Smooth muscle cell of the brain vasculature (primary cell): ENCODE measurements around the gene CADPS.
"Not testable (repeated sequence)": the region's sequence is repeated elsewhere in the genome, so short reads cannot be mapped to it uniquely, and the experiment has no call there.

Source experiments
- DNase-seq: peaks from one replicate; pipeline ENCODE4 v3.0.0-alpha.2; 2012; ENCODE audit warnings: low read depth, low spot score

CADPS gene

GRCh38 chr3:62600033-62600432 lies 275.2 kb downstream of the CADPS start:
- no peak for DNase-seq

DNA sequence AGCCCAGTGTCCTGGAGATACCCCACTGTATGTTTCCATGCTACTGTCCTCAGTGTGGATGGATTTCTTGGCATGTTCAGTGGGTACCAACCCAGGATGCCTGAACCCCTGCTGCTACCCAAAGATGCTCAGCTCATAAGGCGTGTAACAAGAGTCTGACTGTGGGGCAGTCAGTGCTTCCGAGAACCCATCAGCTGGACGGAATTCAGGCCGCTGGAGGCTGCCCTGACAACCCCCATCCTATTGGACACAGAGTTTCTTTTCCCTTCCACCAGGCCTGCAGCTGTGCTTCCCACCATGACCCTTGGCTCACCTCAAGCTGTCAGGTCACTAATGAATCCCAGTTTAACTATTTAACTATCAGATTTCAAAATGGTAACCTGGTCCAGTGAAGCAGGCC lies 277.7 kb downstream of the CADPS start:
- DNase-seq: peak; percentile 57

DNA sequence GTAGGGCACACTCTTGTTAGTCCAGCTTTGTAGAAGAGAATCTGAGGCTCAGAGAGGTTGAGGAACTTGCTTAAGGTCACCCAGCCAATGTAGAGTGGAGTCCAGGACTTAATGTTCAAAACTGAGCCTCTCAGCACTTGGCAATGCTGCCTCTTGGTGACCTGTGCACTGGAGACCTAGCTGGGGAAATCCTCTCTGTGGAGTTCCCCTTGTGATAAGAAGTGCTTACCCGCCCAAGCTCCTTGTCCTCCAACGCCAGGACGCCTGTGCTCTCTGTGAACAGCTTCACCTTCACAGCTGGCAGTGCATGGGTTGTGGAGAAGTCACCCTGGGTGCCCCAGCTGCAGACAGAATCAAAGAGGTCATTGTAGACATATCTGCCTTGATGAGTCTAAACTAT lies 282.8 kb downstream of the CADPS start:
- DNase-seq: no peak

GRCh38 chr3:62589078-62589477 lies 286.1 kb downstream of the CADPS start:
- DNase-seq: no peak

DNA sequence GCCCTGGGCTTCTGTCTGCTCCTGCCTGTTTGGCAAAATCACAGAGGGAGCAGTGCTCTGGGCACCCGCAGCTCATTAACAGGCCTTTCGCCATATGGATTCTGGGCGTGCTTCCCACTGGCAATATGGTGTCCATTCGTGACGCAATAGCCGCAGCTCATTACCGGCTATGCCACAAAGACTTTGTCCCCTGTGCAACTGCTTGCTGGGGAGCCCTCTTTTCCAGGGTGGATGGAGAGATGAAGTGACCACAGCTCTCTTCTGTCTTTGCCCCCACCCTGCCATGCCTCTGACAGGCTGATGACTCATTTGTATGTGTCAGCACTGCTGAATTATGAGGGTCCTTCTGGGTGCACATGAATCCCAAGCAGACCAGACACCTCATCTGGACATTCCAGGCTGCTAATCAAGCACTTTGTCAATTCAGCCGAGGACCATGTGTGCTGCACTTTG lies 287.6 kb downstream of the CADPS start:
- DNase-seq: no peak

DNA sequence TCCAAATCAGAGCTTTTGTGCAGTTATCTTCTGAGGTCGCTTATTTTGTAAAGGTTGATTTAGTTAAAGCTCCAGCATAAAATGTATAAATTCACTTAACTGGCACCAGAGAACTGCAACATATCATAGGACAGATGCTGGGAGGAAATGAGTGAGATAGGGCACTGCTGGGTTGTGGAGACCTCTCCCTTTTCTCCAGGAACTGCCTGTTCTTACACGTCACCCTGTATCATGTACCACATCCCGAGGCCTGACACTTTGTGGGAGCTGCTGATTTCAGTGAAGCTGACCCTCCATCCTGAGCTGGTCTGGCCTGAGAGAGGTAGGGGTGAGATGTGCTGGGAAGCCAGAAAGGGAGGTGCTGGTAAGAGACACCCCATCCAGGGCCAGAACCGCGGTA lies 288.0 kb downstream of the CADPS start:
- no peak for DNase-seq

DNA sequence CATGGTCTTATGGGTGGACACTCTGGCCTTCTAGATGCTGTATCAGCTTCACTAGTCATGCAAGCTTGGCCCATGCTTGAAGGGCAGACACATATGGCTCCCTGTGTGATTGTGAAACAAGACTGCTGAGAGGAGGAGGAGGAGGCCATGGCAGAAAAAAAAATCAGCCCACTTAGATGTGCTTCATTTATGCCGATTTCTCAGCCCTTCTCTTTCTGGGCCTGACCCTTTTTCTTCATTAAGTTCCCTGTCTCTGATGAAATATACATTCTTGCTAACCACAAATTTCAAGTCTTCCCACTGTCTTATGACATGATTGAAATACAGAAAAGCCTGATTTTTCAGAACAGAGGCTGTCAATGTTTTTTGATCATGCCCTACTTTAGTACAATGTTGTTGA lies 288.9 kb downstream of the CADPS start:
- DNase-seq: no peak

GRCh38 chr3:62585861-62586260 lies 289.4 kb downstream of the CADPS start:
- DNase-seq: no peak

- DNase-seq: no peak
These were observed 290.6 kb downstream of the CADPS start for GRCh38 chr3:62584636-62585035.

- no peak for DNase-seq
These were observed 292.6 kb downstream of the CADPS start for GRCh38 chr3:62582495-62583172.

GRCh38 chr3:62580485-62580884 lies 294.7 kb downstream of the CADPS start:
- not testable (repeated sequence) for DNase-seq

DNA sequence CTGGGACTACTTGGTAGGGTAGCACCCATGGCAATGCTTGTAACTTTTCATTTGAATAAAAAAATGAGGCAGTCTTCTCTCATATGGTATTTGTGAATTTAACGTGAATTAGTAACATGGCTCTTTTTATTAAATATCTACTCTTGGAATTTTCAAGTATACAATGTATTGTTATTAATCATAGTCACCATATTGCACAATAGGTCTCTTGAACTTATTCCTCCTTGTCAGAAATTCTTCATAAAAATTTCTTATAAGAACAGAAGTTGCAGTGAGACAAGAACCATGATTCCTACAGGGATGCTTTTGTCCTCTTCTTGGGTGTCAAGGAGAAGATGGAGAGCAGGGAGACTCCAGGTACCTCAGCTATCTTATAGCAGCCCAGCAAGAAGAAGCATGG lies 298.1 kb downstream of the CADPS start:
- DNase-seq: no peak

GRCh38 chr3:62574266-62574898 lies 300.8 kb downstream of the CADPS start:
- DNase-seq: no peak

- no peak for DNase-seq
These were observed 303.3 kb downstream of the CADPS start for GRCh38 chr3:62571916-62572315.

DNA sequence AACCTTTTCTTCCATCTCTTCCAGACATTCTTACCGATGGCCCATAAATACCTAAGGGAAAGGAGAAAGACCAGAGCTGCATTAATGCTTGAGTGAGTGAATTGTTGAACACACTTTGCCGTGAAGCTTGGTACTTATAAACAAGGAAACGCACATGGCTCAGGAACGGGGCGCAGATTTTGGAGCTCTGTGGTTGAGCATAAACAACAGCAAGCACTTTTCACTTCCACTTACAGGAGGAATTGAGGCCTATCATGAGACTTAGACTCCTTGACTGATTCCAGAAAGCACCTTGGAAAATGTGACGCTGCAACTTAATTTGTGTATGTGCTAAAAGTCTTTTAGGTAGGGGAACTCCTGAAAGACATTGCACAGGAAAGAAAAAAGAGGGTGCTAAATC lies 304.3 kb downstream of the CADPS start:
- DNase-seq: no peak

GRCh38 chr3:62569609-62570008 lies 305.6 kb downstream of the CADPS start:
- no peak for DNase-seq

- no peak for DNase-seq
These were observed 307.9 kb downstream of the CADPS start for GRCh38 chr3:62567097-62568021.

GRCh38 chr3:62566022-62566557 lies 309.1 kb downstream of the CADPS start:
- no peak for DNase-seq

DNA sequence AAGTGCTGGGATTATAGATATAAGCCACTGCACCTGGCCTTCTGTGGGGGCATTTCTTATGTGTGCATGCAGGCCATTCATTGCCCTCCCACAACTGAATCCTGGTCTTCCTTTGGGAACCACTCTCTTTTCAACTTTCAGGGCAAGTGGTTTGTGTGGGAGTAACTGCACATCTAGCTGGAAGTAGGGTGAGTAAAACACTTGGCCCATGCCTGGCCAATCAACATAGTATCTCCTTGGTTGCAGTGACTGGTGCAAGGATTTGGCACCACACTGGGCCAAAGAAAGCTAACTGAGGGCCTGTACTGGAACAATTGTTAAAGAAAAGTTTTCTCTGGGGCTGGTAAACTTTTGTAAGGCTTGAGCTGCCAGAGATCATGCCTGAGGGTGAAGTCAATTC lies 312.6 kb downstream of the CADPS start:
- DNase-seq: no peak

DNA sequence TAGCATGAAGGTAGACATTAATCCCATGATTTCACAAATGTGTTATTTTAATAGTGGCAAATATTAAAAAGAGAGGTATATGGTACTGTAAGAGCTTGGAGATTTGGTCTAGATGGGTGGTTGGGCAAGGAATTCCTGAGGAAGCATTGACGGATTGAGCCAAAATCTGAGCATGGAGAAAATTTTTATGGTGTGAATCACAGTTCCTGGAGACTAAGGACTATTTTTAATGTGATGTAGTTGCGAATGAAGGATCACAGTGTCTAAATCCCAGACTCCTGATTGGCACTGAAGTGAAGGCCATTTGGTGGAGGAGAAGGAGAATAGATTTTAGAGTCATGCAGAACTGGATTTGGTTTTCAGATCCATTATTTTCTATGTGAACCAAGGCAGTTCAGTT lies 313.2 kb downstream of the CADPS start:
- DNase-seq: no peak

GRCh38 chr3:62559831-62560445 lies 315.3 kb downstream of the CADPS start:
- DNase-seq: no peak
